Measurements from ENCODE around the gene IGFBP7.

The IGFBP7 gene

GRCh38 chr4:57095956-57096355 is 14.2 kb downstream of the IGFBP7 start:
- no peak for TF ChIP-seq CTCF (conservative IDR thresholded peaks at IDR 0.05)
- H3K27ac ChIP-seq: no peak overlapping the region

GRCh38 chr4:57095245-57095644 is 14.9 kb downstream of the IGFBP7 start:
- H3K27ac ChIP-seq: no peak overlapping the region
- TF ChIP-seq CTCF (conservative IDR thresholded peaks at IDR 0.05): no peak

GRCh38 chr4:57094832-57095223 is 15.4 kb downstream of the IGFBP7 start:
- H3K27ac ChIP-seq: no peak overlapping the region
- no peak for TF ChIP-seq CTCF (conservative IDR thresholded peaks at IDR 0.05)

GRCh38 chr4:57093845-57094831 is 16.0 kb downstream of the IGFBP7 start:
- H3K27ac ChIP-seq: no peak overlapping the region
- no peak for TF ChIP-seq CTCF (conservative IDR thresholded peaks at IDR 0.05)

GRCh38 chr4:57091657-57092162 is 18.5 kb downstream of the IGFBP7 start:
- no peak for TF ChIP-seq CTCF (conservative IDR thresholded peaks at IDR 0.05)

GRCh38 chr4:57090079-57090478 is 20.1 kb downstream of the IGFBP7 start:
- H3K27ac ChIP-seq: no peak overlapping the region
- no peak for TF ChIP-seq CTCF (conservative IDR thresholded peaks at IDR 0.05)

More at GRCh38 chr4:57091657-57092162, 18.5 kb downstream of the IGFBP7 start:
- H3K27ac ChIP-seq: no peak overlapping the region

- H3K27ac ChIP-seq: no peak overlapping the region
- no peak for TF ChIP-seq CTCF (conservative IDR thresholded peaks at IDR 0.05)
These were observed 20.6 kb downstream of the IGFBP7 start for GRCh38 chr4:57089549-57089948.
